ENCODE data around the gene TIPIN.

- TF ChIP-seq CTCF (IDR thresholded peaks at IDR 0.05; ENCODE audit: poor library complexity) (no peak), EZH2 (IDR thresholded peaks at IDR 0.05; ENCODE audit: borderline replicate concordance) (no peak)
Observed at GRCh38 chr15:66308531-66308930, 48.0 kb downstream of the TIPIN start.
